GM21786 (cell line): ENCODE measurements around the gene THY1.
"Not testable (repeated sequence)": the region's sequence is repeated elsewhere in the genome, so short reads cannot be mapped to it uniquely, and the experiment has no call there.

Experiments used
- ATAC-seq: cut with Tn5 transposase; IDR thresholded peaks from one replicate; pipeline ENCODE4 v1.9.1; 2021; ENCODE audit not compliant: unreplicated experiment

The THY1 gene

DNA sequence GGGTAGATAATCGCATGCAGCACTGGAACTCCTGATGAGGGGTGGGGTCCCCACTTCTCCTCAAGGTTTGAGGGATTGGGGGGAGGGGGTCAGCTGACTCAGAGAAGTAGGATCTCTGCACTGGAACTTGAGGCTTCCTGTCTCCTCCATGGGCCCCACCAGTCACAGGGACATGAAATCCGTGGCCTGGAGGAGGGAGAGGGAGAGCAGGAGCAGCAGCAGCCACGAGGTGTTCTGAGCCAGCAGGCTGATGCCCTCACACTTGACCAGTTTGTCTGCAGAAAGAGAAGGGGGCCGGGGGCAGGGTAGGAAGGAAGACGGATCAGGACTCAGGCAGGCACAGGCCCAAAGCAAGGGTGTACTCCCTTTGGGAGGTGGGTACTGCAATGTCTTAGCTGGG is 3.7 kb downstream of the THY1 start:
- no peak for ATAC-seq

DNA sequence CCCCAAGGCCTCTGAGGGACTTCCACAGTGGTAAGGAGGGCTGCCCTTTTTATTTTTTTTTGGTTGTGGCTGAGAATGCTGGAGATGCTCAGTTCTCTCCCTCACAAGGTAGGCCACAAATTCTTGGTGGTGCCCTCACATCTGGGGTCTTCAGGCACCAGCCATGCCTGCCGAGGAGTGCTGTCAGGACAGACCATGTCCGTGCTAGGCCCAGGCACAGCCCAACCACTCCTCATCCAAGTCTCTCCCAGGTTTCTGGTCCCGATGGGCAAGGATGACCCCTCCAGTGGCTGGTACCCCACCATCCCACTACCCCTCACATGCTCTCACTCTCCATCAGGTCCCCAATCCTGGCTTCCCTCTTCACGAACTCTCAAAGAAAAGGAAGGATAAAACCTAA is 4.2 kb downstream of the THY1 start:
- ATAC-seq, result no peak

DNA sequence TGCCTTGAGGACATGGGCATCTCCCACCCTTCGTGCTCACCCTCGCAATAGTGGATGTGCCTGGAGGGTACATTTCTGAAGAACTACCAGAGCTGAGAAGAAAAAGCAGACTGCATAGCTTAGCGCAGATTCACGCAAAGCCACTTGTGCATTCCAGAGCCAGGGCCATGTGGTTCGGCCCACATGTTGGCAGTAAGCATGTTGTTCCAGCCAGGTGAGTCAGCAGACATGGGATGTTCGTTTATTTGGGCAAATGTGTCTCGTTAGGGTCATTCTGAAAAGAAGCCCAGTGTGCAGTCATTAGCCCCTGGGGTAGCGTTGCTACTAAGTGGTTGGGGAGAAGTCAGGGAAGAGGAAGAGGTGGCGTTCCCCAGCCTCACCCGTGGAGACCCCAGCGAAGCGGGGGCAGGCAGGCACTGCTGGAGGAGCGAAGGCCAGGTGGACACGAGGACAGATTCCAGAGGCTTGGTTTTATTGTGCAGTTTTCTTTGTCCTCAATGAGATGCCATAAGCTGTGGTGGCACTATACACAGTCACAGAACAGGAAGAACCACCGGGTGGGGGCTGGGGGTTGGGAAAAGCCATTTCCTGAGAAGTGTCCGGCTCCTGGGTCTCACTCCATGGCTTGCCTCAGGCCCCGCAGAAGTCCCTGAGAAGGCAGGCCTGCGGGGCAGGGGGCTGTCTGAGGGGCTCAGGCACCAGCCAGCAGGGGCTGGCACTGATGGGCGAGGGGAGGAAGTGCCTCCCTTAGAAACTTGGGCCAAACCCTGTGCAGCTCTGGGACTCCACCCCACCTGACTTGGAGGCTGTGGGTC is 5.0 kb downstream of the THY1 start:
- no peak for ATAC-seq

DNA sequence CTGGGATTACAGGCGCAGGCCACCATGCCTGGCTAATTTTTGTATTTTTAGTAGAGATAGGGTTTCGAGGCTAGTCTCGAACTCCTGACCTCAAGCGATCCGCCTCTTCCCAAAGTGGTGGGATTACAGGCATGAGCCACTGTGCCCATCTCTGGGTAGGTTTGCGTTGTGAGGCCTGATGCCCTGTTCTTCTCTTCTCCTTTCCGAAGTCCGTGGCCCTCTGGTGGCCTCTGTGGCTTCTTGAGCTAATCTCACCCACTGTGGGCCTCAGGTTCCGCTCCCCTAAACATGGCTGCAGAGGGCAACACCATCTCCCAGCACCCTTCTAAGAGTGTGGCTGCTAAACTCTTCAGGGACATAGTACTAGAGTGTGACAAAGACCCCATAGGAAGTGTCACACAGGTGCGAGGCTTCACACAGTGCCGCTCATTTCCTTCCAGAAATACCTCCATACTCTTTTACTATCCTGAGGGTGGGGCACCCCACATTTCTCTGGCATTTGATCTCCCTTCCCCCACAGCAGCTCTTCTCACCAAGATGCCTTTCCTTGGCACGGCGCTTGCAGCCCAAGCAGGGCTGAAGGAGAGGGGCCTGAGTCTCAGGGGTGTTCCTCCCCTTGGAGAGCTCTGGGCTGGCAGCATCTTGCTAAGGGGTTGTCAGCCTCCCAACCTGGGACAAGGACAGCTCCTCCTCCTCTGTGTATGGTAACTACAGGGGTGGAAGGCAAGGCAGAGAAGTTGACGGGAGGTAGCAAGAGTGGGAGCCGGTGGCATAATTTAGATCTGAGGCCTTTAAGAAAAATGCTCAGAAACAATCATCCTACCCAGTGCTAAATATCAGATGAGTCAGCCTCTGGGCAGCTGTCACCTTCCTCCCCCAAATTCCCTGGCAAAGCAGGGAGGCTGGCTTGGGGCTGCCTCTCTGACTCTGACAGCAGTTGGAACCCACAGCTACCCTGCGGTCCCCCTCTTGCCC is 6.1 kb downstream of the THY1 start:
- ATAC-seq, result no peak

DNA sequence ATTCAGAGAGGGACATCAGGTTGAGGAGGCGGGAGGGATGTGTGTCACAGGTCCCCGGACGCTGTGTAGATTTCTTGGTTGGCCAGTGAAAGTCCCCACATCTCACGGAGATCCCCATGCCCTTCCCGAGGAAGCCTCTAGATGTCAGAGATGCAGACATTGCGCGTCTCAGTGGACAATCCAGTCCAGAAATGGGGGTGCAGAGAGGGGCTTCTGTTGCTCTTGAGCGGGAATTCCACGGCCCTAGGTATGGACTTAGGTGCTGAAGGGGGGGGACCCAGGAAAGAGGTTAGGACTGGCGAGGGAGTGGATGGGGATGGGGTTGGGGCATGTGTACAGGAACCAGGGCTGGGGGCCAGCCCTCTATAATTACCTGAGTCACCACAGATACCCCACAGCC is 7.0 kb downstream of the THY1 start:
- no peak for ATAC-seq

DNA sequence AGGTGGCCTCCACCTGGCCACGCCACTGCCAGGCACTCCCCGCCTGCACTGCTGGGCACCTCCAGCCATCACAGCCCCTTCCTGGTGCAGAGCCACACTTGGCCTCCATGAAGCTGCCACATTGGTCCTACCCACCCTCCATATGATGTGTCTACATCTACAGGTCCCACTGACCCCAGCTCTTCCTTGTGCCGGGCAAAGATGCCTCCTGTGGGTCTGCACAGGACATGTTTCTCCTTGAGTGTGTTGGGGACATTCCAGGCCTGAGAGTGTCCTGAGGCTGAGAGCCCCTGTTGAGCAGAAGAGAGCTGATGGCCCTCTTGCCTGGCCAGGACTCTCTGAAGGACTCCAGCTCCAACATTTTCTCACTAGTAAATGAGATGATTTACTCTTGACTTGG is 7.5 kb downstream of the THY1 start:
- no peak for ATAC-seq

DNA sequence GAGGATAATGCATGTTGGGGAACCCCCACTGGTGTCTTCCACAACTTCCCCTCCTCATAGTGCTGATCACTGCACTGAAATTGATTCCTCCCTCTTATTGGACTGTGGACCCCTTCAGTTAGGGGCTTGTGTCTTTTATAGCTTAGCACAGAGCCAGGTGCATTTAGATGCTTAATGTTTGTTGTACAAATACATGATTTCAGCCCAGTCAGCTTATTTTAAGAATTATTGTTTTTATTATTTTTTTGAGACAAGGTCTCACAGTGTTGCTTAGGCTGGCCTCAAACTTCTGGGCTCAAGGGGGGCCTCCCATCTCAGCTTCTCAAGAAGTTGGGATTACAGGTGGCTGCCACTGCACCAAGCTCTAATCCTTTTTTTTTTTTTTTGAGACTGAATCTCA is 8.2 kb downstream of the THY1 start:
- no peak for ATAC-seq

DNA sequence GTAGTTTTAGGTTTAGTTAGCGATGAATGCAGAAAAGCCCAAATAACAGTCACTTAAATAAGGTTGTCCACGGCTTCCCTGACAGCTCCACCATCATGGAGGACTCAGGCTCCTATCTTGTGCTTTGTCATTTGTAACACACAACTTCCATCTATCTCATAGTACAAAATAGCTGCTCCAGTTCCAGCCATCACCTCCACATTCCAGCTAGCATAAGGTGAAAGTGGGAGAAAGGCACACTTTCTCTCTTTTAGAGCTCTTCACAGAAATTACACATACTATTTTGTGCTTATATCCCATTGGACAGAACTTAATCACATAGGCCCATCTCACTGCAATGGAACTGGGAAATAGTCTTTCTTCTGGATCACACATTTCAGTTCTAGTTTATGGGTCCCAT is 8.7 kb downstream of the THY1 start:
- ATAC-seq, result no peak

DNA sequence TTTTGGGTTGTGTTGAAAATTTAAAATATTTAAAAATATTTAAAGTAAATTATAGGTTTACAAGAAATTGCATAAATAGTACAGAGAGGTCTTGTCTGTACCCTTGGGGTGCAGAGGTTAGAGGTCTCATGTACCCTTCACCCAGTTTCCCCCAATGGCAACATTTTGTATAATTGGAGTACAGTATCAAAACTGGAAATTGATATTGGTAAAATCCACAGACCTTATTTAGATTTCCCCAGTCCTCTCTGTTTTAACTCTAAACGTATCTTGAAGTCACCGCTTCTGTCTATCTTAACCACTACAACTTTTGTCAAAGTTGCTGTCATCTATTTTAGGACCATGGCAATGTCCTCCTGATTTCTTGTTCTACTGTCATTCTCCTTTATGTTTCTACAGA is 10.9 kb downstream of the THY1 start:
- ATAC-seq, result no peak

DNA sequence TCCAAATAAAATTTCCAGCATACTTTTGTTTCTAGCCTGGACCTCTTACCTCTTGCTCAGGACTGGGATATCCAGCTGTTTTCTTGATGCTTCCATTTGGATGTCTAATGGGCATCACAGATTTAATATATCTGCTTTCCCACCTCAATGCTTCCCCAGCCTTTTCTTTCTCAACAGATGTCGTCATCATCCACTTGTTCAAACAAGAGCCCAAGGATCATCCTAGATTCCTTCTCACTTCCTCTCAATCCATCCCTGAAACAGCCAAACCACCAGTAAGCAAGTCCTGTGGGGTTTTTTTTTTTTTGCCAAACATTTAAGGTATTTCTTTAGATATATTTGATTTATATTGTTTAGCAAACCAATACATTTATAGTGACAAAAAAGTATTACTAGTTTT is 12.5 kb downstream of the THY1 start:
- ATAC-seq, result no peak

DNA sequence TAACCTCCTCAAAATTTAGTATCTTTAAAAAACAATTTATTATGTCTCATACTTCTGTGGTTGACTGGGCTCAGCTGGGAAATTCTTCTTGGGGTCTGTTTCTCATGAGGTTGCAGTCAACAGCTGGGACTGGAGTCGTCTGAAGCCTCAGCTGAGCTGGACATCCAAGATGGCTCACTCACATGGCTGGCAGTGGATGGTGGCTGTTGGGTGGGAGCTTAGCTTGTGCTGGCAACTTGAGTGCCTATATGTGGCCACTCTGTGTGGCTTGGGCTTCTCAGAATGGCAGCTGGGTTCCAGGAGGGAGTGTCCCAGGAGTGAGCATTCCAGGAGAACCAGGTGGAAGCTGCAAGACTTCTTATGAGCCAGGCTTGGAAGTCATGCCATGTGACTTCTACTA is 13.2 kb downstream of the THY1 start:
- ATAC-seq, result no peak

DNA sequence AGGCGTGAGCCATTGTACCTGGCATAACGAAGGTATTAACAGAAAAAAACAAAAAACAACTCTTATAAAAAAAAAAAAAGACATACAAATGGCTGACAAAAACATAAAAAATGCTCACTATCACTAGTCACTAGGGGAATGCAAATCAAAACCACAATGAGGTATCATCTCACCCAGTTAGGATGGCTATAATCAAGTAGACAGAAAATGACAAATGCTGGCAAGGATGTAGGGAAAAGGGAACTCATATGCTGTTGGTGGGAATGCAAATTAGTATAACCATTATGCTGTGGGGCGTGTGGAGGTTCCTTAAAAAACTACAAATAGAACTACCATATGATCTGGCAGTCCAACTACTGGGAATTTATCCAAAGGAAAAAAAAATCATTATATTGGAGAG is 17.0 kb downstream of the THY1 start:
- ATAC-seq, result no peak

DNA sequence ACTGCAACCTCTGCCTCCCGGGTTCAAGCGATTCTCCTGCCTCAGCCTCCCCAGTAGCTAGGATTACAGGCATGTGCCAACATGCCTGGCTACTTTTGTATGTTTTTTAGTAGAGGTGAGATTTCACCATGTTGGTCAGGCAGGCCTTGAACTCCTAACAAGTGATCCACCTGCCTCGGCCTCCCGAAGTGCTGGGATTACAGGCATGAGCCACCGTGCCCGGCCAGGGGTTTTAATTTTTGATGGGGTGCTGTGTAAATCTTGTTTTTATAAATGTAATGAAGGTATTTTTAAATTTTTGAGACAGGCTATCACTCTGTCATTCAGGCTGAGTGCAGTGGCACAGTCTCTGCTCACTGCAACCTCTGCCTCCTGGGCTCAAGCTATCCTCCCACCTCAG is 17.5 kb downstream of the THY1 start:
- not testable (repeated sequence) for ATAC-seq

DNA sequence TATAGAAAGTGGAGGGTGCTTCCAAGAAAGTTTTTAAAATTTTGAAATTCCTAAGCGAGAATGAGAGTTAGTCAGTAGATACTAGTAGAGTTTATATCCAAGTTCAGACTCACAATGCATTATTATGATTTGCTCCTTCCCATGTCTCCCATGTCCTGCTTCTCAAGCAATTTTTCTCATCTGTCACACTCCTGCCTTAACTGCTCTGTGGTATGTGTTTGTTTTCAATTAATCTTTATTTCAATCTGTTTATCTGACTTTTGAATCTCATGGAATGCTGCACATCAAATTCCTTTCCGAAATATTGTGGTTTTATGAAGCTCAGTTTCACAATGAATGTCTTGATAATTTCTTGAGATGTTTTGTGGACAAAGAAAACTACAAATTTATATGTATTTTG is 18.1 kb downstream of the THY1 start:
- no peak for ATAC-seq

DNA sequence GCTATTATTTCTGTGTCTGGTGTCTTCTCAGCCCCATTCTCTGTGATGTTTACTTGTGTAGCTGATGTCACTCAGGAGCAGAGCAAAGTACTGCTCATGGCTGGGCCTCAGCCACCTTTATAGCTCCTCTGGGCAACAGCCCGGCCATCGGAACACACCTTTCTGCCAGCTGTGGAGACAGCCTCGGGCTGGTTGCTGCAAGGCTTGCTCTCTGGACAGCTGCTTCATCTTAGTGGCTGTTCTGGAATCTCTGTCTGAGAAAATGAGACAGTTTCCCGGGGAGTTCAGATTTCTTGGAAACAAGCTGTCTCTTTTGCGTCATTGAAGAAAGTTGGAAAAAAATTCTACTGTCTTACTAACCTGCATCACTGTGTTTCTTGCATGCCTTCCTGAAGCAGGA is 20.0 kb downstream of the THY1 start:
- no peak for ATAC-seq

DNA sequence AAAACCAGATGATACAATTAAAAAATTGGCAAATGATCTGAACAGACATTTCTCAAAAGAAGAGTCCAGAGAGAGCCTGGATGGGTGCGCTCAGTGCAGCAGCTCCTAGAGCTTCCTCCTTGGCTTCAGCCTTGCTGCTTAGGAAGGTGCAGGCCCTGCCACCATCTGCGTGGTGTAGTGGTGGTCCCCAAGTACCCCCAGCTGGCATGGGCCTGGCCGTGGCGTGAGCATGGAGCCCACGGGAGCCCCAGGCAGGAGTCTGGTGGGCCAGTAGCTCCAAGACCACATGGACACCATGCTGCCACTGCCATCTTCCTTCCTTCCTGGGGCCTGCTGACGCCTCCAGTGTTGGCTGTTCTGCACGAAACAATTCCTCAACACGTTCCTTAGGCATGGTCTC is 20.5 kb downstream of the THY1 start:
- ATAC-seq, result no peak

DNA sequence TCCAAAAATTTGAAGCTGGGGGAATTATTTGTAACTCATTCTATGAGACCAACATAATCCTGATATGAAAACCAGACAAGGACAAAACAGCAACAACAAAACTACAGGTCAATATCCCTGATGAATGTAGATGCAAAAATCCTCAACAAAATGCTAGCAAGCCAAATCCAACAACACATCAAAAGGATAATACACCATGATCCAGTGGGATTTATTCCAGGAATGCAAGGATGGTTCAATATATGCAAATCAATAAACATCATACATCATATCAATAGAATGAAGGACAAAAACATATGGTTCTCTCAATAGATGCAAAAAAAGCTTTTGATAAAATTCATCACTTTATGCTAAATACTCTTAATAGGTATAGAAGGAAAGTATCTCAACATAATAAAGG is 22.1 kb downstream of the THY1 start:
- no peak for ATAC-seq

DNA sequence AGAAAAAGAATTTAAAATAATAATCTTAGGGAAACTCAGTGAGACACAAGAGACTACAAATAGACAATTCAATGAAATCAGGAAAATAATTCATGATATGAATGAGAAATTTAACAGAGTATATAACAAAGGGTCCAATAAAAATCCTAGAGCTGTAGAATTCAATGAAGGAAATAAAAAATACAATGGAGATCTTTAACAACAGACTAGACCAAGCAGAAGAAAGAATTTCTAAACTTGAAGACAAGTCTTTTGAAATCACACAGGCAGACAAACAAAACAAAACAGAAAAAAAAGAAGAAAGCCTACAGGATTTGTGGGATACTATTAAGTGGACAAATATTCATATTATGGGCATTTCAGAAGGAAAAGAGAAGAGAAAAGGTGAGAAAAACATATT is 25.2 kb downstream of the THY1 start:
- no peak for ATAC-seq

DNA sequence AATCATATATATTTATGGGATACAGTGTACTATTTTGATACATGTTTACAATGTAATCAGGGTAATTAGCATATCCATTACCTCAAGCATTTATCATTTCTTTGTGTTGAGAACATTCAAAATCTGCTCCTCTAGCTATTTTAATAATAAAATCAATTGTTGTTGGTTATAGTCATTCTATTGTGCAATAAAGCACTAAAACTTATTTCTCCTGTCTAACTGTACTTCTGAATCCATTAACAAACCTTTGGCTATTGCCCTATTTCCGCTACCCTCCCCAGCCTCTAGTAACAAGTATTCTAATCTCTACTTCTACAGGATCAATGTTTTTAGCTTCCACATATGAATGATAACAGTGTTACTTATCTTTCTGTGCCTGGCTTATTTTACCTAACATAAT is 26.1 kb downstream of the THY1 start:
- ATAC-seq, result no peak

DNA sequence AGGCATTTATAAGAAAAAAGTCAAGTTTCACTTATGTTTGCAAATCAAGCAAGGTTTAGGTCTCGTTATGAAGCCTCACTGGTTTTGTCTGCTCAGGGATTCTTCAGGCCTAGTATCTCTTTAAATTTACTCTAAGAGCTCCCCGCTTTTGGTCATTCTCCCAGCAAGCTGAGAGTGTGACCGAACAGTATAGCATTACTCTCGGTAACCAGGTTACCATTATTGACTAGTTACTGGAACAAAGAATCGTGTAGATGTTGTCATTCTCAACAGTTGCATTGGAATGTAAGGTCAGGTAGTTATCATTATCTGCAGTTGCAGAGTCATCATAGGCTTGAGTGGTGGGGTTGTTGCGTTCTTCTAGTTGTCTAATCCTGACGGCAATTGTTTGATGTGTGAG is 31.7 kb downstream of the THY1 start:
- ATAC-seq, result no peak

DNA sequence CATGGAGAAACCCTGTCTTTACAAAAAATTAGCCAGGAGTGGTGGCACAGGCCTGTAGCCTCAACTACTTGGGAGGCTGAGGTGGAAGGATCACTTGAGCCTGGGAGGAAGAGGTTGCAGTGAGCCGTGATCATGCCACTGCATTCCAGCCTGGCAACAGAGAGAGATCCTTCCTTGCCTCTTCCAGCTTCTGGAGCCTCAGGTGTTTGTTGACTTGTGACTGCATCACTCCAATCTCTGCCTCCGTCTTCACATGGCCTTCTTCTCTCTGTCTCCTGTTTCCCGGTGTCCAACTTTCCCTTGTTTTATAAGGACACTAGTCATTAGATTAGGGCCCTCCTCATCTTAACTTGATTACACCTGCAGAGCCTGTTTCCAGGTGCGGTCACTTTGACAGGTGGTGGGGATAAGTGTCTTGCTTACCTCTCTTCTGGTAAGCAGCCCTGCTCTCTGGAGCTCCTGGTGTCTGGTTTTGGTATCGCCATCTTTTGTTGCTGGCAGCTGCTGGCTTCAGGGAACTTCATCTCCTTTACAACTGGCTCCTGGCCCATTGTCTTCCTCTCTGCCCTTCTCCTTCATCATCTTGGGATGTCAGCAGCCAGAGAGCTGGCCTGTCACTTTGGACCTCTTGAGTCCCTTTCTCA is 33.2 kb downstream of the THY1 start:
- ATAC-seq, result no peak

DNA sequence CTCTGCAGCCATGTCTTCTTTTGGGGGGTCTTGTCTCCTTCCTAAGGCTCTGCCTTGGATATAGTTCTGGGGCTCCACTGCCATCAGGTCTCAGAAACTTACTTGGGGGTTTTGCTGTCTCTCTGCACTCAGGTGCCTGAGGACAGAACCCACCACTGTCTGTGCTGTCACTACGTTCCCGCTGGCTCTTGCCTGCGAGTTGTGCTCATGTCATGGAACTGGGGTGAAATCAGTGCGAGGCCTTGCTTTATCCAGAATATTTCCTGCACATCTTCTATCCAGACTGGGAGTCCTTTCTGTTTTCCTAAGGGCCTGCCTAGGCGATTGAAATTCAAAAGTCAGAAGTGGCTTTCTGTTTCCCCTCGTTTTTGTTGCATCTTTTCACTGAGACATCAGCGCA is 34.9 kb downstream of the THY1 start:
- no peak for ATAC-seq
